T1000 (cell line): Measurements from ENCODE around the gene MCF2L2.

Experiments used
- DNase-seq: peaks from one replicate; lab custom pipeline; 2025; ENCODE audit warnings: mixed read lengths; lab: John Stamatoyannopoulos, UW

Gene MCF2L2

GRCh38 chr3:183327343-183327742 is 101.1 kb downstream of the MCF2L2 start:
- no peak for DNase-seq

GRCh38 chr3:183324083-183324482 is 104.3 kb downstream of the MCF2L2 start:
- no peak for DNase-seq

- DNase-seq, result no peak
Measured at GRCh38 chr3:183319371-183319770, 109.0 kb downstream of the MCF2L2 start.

- DNase-seq, result no peak
Measured at GRCh38 chr3:183318877-183319276, 109.5 kb downstream of the MCF2L2 start.

- DNase-seq, result no peak
Measured at GRCh38 chr3:183317886-183318865, 110.2 kb downstream of the MCF2L2 start.

GRCh38 chr3:183317271-183317670 is 111.1 kb downstream of the MCF2L2 start:
- no peak for DNase-seq

GRCh38 chr3:183315739-183316138 is 112.7 kb downstream of the MCF2L2 start:
- DNase-seq, result no peak

GRCh38 chr3:183313764-183314163 is 114.7 kb downstream of the MCF2L2 start:
- DNase-seq, result no peak

- no peak for DNase-seq
Measured at GRCh38 chr3:183313351-183313750, 115.1 kb downstream of the MCF2L2 start.

GRCh38 chr3:183312433-183312832 is 116.0 kb downstream of the MCF2L2 start:
- no peak for DNase-seq

- DNase-seq, result no peak
Measured at GRCh38 chr3:183310936-183311335, 117.5 kb downstream of the MCF2L2 start.

- no peak for DNase-seq
Measured at GRCh38 chr3:183309276-183309675, 119.1 kb downstream of the MCF2L2 start.

GRCh38 chr3:183308751-183309150 is 119.7 kb downstream of the MCF2L2 start:
- no peak for DNase-seq

GRCh38 chr3:183307749-183308148 is 120.7 kb downstream of the MCF2L2 start:
- no peak for DNase-seq

- no peak for DNase-seq
Measured at GRCh38 chr3:183306798-183307671, 121.4 kb downstream of the MCF2L2 start.

GRCh38 chr3:183303690-183304089 is 124.7 kb downstream of the MCF2L2 start:
- no peak for DNase-seq

GRCh38 chr3:183301937-183302580 is 126.4 kb downstream of the MCF2L2 start:
- no peak for DNase-seq

GRCh38 chr3:183300996-183301562 is 127.3 kb downstream of the MCF2L2 start:
- no peak for DNase-seq

GRCh38 chr3:183299976-183300375 is 128.4 kb downstream of the MCF2L2 start:
- DNase-seq, result no peak

GRCh38 chr3:183298701-183299153 is 129.7 kb downstream of the MCF2L2 start:
- DNase-seq, result peak; percentile 27

GRCh38 chr3:183296944-183297343 is 131.5 kb downstream of the MCF2L2 start:
- no peak for DNase-seq

- no peak for DNase-seq
Measured at GRCh38 chr3:183295211-183295610, 133.2 kb downstream of the MCF2L2 start.
